IMR-90 (cell line): Measurements from ENCODE around the gene TWIST2. TPM values are rescaled to one million over a fixed set of nuclear protein-coding genes. Genes with fewer than 3 reads are reported as not detected.

ENCODE experiments used
- ATAC-seq: fragments of 200-7000 bp; cut with Tn5 transposase; 2 replicates; pipeline ENCODE4 v1.9.1; 2020; ENCODE audit warnings: low read depth, mild to moderate bottlenecking, moderate library complexity
- BruUV-seq: library from RNA; stranded (reverse); fragments of 400-500 nt; replicated peaks from 2 replicates; lab custom pipeline; 2021; lab: Mats Ljungman, UMichigan
- CTCF ChIA-PET: fragments of 300-600 bp; formaldehyde crosslinking; extraction: SDS; loops from one replicate; lab custom pipeline; 2021; ENCODE audit warnings: antibody characterized with exemption; lab: Yijun Ruan, JAX
- POLR2A ChIA-PET: fragments of 300-600 bp; sonication (Branson Sonifier 250); formaldehyde crosslinking; loops from one replicate; lab custom pipeline; 2022; ENCODE audit warnings: antibody characterized with exemption; ENCODE audit not compliant: unreplicated experiment; lab: Charles Lee
- DNase-seq: peaks from one replicate; pipeline ENCODE4 v3.0.0; 2013
- H2AFZ ChIP-seq: replicated peaks from 2 replicates; pipeline ENCODE3; 2013; ENCODE audit warnings: low read length, mild to moderate bottlenecking; ENCODE audit not compliant: poor library complexity
- H2AK5ac ChIP-seq: 2 replicates; pipeline ENCODE4 v1.6.1; 2013; ENCODE audit warnings: low read depth, low read length, inconsistent platforms
- H2AK9ac ChIP-seq: replicated peaks from 2 replicates; pipeline ENCODE3; 2013; ENCODE audit warnings: mild to moderate bottlenecking, low read depth, low read length, moderate library complexity; ENCODE audit not compliant: poor library complexity
- H2BK120ac ChIP-seq: 2 replicates; pipeline ENCODE4 v1.6.1; 2013; ENCODE audit warnings: low read depth, low read length, inconsistent platforms
- H2BK15ac ChIP-seq: 3 replicates; pipeline ENCODE4 v1.6.1; 2013; ENCODE audit warnings: low read depth, low read length, inconsistent platforms
- H2BK20ac ChIP-seq: 2 replicates; pipeline ENCODE4 v1.6.1; 2013; ENCODE audit warnings: low read depth, mild to moderate bottlenecking, inconsistent platforms, low read length, moderate library complexity
- H2BK5ac ChIP-seq: 2 replicates; pipeline ENCODE4 v1.6.1; 2013; ENCODE audit warnings: mild to moderate bottlenecking, low read depth, low read length, inconsistent platforms; ENCODE audit not compliant: poor library complexity, severe bottlenecking
- H3K14ac ChIP-seq: replicated peaks from 2 replicates; pipeline ENCODE4 v1.6.1; 2013; ENCODE audit warnings: low read depth, low read length, inconsistent platforms
- H3K18ac ChIP-seq: 2 replicates; pipeline ENCODE4 v1.6.1; 2013; ENCODE audit warnings: low read depth, low read length, control low read depth
- H3K23ac ChIP-seq: 2 replicates; pipeline ENCODE4 v1.6.1; 2013; ENCODE audit warnings: low read depth, low read length, inconsistent platforms
- H3K27ac ChIP-seq: 2 replicates; pipeline ENCODE4 v1.5.1; 2013; ENCODE audit warnings: mild to moderate bottlenecking, control low read depth, low read length; ENCODE audit not compliant: insufficient read depth
- H3K27me3 ChIP-seq: 2 replicates; pipeline ENCODE4 v1.6.1; 2013; ENCODE audit warnings: low read length; ENCODE audit not compliant: control insufficient read depth, insufficient read depth
- H3K36me3 ChIP-seq: 2 replicates; pipeline ENCODE4 v1.6.1; 2013; ENCODE audit warnings: low read length, mixed read lengths; ENCODE audit not compliant: control insufficient read depth, insufficient read depth
- H3K4ac ChIP-seq: 2 replicates; pipeline ENCODE4 v1.6.1; 2013; ENCODE audit warnings: low read depth, low read length, inconsistent platforms
- H3K4me1 ChIP-seq: 2 replicates; pipeline ENCODE4 v1.6.1; 2013; ENCODE audit warnings: low read length, mixed read lengths; ENCODE audit not compliant: control insufficient read depth, insufficient read depth
- H3K4me2 ChIP-seq: 2 replicates; pipeline ENCODE4 v1.6.1; 2013; ENCODE audit warnings: low read depth, mild to moderate bottlenecking, control low read depth, low read length, moderate library complexity
- H3K4me3 ChIP-seq: 2 replicates; pipeline ENCODE4 v1.5.1; 2013; ENCODE audit warnings: low read depth, mild to moderate bottlenecking, control low read depth, low read length, moderate library complexity; ENCODE audit not compliant: insufficient read depth
- H3K56ac ChIP-seq: 2 replicates; pipeline ENCODE4 v1.6.1; 2013; ENCODE audit warnings: low read length, inconsistent platforms; ENCODE audit not compliant: insufficient read depth; ENCODE audit errors: extremely low read depth
- H3K79me1 ChIP-seq, 2 experiments: 2 replicates each; pipeline ENCODE4 v1.6.1; 2013; ENCODE audit warnings: low read length in 2 of 2, inconsistent platforms in 1 of 2, low read depth in 1 of 2
- H3K9ac ChIP-seq: 2 replicates; pipeline ENCODE4 v1.6.1; 2013; ENCODE audit warnings: low read depth, low read length, control low read depth
- H3K9me1 ChIP-seq: 2 replicates; pipeline ENCODE4 v1.6.1; 2013; ENCODE audit warnings: low read length, inconsistent platforms; ENCODE audit not compliant: insufficient read depth
- H3K9me3 ChIP-seq: 2 replicates; pipeline ENCODE4 v1.6.1; 2013; ENCODE audit warnings: low read length; ENCODE audit not compliant: control insufficient read depth, insufficient read depth
- H4K20me1 ChIP-seq: 2 replicates; pipeline ENCODE4 v1.6.1; 2013; ENCODE audit warnings: low read length, inconsistent platforms; ENCODE audit not compliant: insufficient read depth
- H4K5ac ChIP-seq: 2 replicates; pipeline ENCODE4 v1.6.1; 2013; ENCODE audit warnings: mild to moderate bottlenecking, low read depth, low read length, control low read depth
- H4K8ac ChIP-seq, 2 experiments: 2 replicates each; pipeline ENCODE4 v1.6.1; 2013; ENCODE audit warnings: low read depth in 2 of 2, low read length in 2 of 2, control low read depth in 1 of 2, inconsistent platforms in 1 of 2
- H4K91ac ChIP-seq: 2 replicates; pipeline ENCODE4 v1.6.1; 2013; ENCODE audit warnings: low read depth, low read length, inconsistent platforms; ENCODE audit not compliant: insufficient read depth
- ELK1 ChIP-seq: fragments of 150-350 bp; IDR thresholded peaks from 2 replicates; pipeline ENCODE4 v1.6.1; 2016; ENCODE audit warnings: low read depth, mild to moderate bottlenecking, low read length, moderate library complexity, borderline replicate concordance
- WGBS, 2 experiments: methylation state at CpG; one replicate each; pipeline versions ENCODE4 v1.1.5 to v1.1.7; 2013; ENCODE audit warnings: missing lambda C conversion rate in 2 of 2; ENCODE audit not compliant: insufficient read length in 1 of 2; ENCODE audit errors: extremely low coverage in 2 of 2; 5-methylcytosine and 5-hydroxymethylcytosine counted together
- dilution Hi-C: fragments of 300-500 bp; cut with HindIII; formaldehyde crosslinking; loops from one replicate; pipeline ENCODE4 v1.14.3; 2018; ENCODE audit warnings: low sequenced_read_pairs; ENCODE audit not compliant: unreplicated experiment
- in situ Hi-C: fragments of 300-500 bp; cut with MboI; formaldehyde crosslinking; loops from 3 replicates; pipeline ENCODE4 v1.14.3; 2019; ENCODE audit warnings: low sequenced_read_pairs, inconsistent platforms, mixed read lengths
- intact Hi-C: fragments of 100-400 bp; cut with micrococcal nuclease; formaldehyde crosslinking; loops from 2 replicates; pipeline ENCODE4 v1.10.0; 2022
- polyA plus RNA-seq, 3 experiments: library from polyadenylated mRNA; depleted of rRNA; stranded (reverse); fragments of >200 nt; gene quantifications; 2 replicates each; pipeline ENCODE4 v1.2.3, GENCODE V29; 2012; ENCODE audit warnings: low replicate concordance in 1 of 3
- total RNA-seq: library from RNA; depleted of rRNA; stranded (reverse); fragments of >200 nt; gene quantifications from 2 replicates; pipeline ENCODE4 v1.2.3, GENCODE V29; 2012

Gene TWIST2
- total and polyA plus RNA-seq, 2 of the 4 experiments (the other 2 are of a cell fraction), result 9.3 to 33.6 TPM

GRCh38 chr2:238884812-238885408, 37.0 kb downstream of the TWIST2 start:
- Histone ChIP-seq H4K20me1 (peaks cover 15% of the 10 kb centered on the region), H2BK120ac (no peak overlapping the region), H2BK15ac (no peak overlapping the region), H4K8ac (no peak overlapping the region), H4K91ac (no peak overlapping the region), H3K4ac (no peak overlapping the region), H2BK20ac (no peak overlapping the region), H3K56ac (no peak overlapping the region), H3K4me1 (peaks cover 9% of the 10 kb centered on the region), H2BK5ac (no peak overlapping the region), H3K79me1 (peaks cover 31 to 58% of the 10 kb centered on the region in 2 experiments), H2AK5ac (no peak overlapping the region), H3K23ac (no peak overlapping the region), H3K9me3 (no peaks in the 10 kb centered on the region), H3K14ac (no peak overlapping the region), H3K4me2 (no peak overlapping the region), H3K27me3 (no peaks in the 10 kb centered on the region), H4K5ac (no peak overlapping the region), H3K9me1 (peaks cover 12% of the 10 kb centered on the region), H3K9ac (no peak overlapping the region), H2AK9ac (no peak overlapping the region), H3K27ac (no peak overlapping the region), H3K18ac (no peak overlapping the region), H3K36me3 (peaks cover 15% of the 10 kb centered on the region), H2AFZ (no peak overlapping the region), H3K4me3 (no peak overlapping the region)
- no TSS peak for BruUV-seq
- ChIA-PET POLR2A (no interaction called here), CTCF (no interaction called here)
- DNase-seq, result no peak
- ATAC-seq, result no peak
- in situ Hi-C loops (no loop called here), intact Hi-C loops (no loop called here), dilution Hi-C loops (no loop called here)
- no peak for TF ChIP-seq ELK1
- 92% methylated on average over 2 of the region's 14 CpGs; no CpG with 5 or more reads in 1 of the 2 experiments for WGBS, 2 experiments
